GM21381 (cell line): ENCODE measurements around the gene RAB3C.

Experiments used
- ATAC-seq: cut with Tn5 transposase; IDR thresholded peaks from one replicate; pipeline ENCODE4 v1.9.1; 2021; ENCODE audit warnings: mild to moderate bottlenecking, moderate library complexity; ENCODE audit not compliant: unreplicated experiment

The RAB3C gene

GRCh38 chr5:58860680-58861079 is 277.8 kb downstream of the RAB3C start:
- ATAC-seq = no peak

GRCh38 chr5:58868931-58869330 is 286.1 kb downstream of the RAB3C start:
- no peak for ATAC-seq

- ATAC-seq = peak; percentile 61
Observed at GRCh38 chr5:58871648-58872242, 288.9 kb downstream of the RAB3C start.

- no peak for ATAC-seq
Observed at GRCh38 chr5:58872670-58873273, 289.9 kb downstream of the RAB3C start.

- no peak for ATAC-seq
Observed at GRCh38 chr5:58875599-58875998, 292.7 kb downstream of the RAB3C start.

- ATAC-seq = peak; percentile 45
Observed at GRCh38 chr5:58885260-58885659, 302.4 kb downstream of the RAB3C start.

- ATAC-seq = peak; percentile 78
Observed at GRCh38 chr5:58886315-58887207, 303.7 kb downstream of the RAB3C start.

- no peak for ATAC-seq
Observed at GRCh38 chr5:58887311-58887710, 304.4 kb downstream of the RAB3C start.

GRCh38 chr5:58887721-58888409 is 305.0 kb downstream of the RAB3C start:
- no peak for ATAC-seq

GRCh38 chr5:58890265-58890664 is 307.4 kb downstream of the RAB3C start:
- ATAC-seq = no peak

GRCh38 chr5:58890701-58891085 is 307.8 kb downstream of the RAB3C start:
- no peak for ATAC-seq

- no peak for ATAC-seq
Observed at GRCh38 chr5:58891086-58891970, 308.5 kb downstream of the RAB3C start.

GRCh38 chr5:58891971-58892343 is 309.1 kb downstream of the RAB3C start:
- no peak for ATAC-seq

- no peak for ATAC-seq
Observed at GRCh38 chr5:58893551-58893950, 310.7 kb downstream of the RAB3C start.

GRCh38 chr5:58898006-58898405 is 315.1 kb downstream of the RAB3C start:
- ATAC-seq = no peak

GRCh38 chr5:58898538-58898937 is 315.7 kb downstream of the RAB3C start:
- ATAC-seq = no peak

- no peak for ATAC-seq
Observed at GRCh38 chr5:58901271-58901670, 318.4 kb downstream of the RAB3C start.

GRCh38 chr5:58902305-58902704 is 319.4 kb downstream of the RAB3C start:
- ATAC-seq = no peak

- no peak for ATAC-seq
Observed at GRCh38 chr5:58902765-58903164, 319.9 kb downstream of the RAB3C start.

- no peak for ATAC-seq
Observed at GRCh38 chr5:58904737-58905136, 321.9 kb downstream of the RAB3C start.
